Neuronal stem cell (in vitro differentiated cells): Measurements from ENCODE around the gene SYT9.

Experiments
- DNase-seq: peaks from one replicate; pipeline ENCODE4 v3.0.0-alpha.2; 2013; ENCODE audit warnings: low spot score
- H2AFZ ChIP-seq: one replicate; pipeline ENCODE4 v1.6.1; 2013; ENCODE audit warnings: mild to moderate bottlenecking, low read length, inconsistent platforms
- H2AK5ac ChIP-seq: 2 replicates; pipeline ENCODE4 v1.6.1; 2013; ENCODE audit warnings: low read depth, mild to moderate bottlenecking, inconsistent platforms, low read length, moderate library complexity, mixed read lengths
- H2BK120ac ChIP-seq: 2 replicates; pipeline ENCODE4 v1.6.1; 2013; ENCODE audit warnings: low read depth, mild to moderate bottlenecking, inconsistent platforms, low read length, moderate library complexity, mixed read lengths
- H2BK12ac ChIP-seq: one replicate; pipeline ENCODE4 v1.6.1; 2013; ENCODE audit warnings: low read length, inconsistent platforms
- H2BK15ac ChIP-seq: 2 replicates; pipeline ENCODE4 v1.6.1; 2013; ENCODE audit warnings: mild to moderate bottlenecking, low read length, inconsistent platforms, mixed read lengths
- H2BK5ac ChIP-seq: one replicate; pipeline ENCODE4 v1.6.1; 2013; ENCODE audit warnings: inconsistent platforms, mild to moderate bottlenecking, low read length, moderate library complexity
- H3K14ac ChIP-seq: one replicate; pipeline ENCODE4 v1.6.1; 2013; ENCODE audit warnings: low read length, inconsistent platforms
- H3K18ac ChIP-seq: 2 replicates; pipeline ENCODE4 v1.6.1; 2013; ENCODE audit warnings: low read length, inconsistent platforms
- H3K23ac ChIP-seq: 2 replicates; pipeline ENCODE4 v1.6.1; 2013; ENCODE audit warnings: low read depth, mild to moderate bottlenecking, mixed read lengths, low read length, inconsistent platforms; ENCODE audit not compliant: poor library complexity
- H3K27ac ChIP-seq: replicated peaks from 3 replicates; pipeline ENCODE4 v1.5.1; 2013; ENCODE audit warnings: low read length, inconsistent platforms
- H3K27me3 ChIP-seq, 3 experiments: 2 replicates each; pipeline ENCODE4 v1.6.1; 2013; ENCODE audit warnings: low read length in 3 of 3, mild to moderate bottlenecking in 2 of 3, inconsistent platforms in 1 of 3, low read depth in 1 of 3, mixed read lengths in 1 of 3, moderate library complexity in 1 of 3; ENCODE audit not compliant: control insufficient read depth in 3 of 3, insufficient read depth in 3 of 3
- H3K36me3 ChIP-seq, 2 donors: replicated peaks in 1 of 2; 2 replicates each; pipeline ENCODE4 v1.6.1; 2013; ENCODE audit warnings: low read length in 2 of 2; ENCODE audit not compliant: control insufficient read depth in 2 of 2, insufficient read depth in 2 of 2
- H3K4ac ChIP-seq: 2 replicates; pipeline ENCODE4 v1.6.1; 2013; ENCODE audit warnings: inconsistent platforms, mild to moderate bottlenecking, low read length, moderate library complexity
- H3K4me1 ChIP-seq, 2 donors: 1 replicate in 1 of 2; 2 replicates in 1 of 2; pipeline ENCODE4 v1.6.1; 2013; ENCODE audit warnings: low read length in 2 of 2, low read depth in 1 of 2; ENCODE audit not compliant: control insufficient read depth in 2 of 2, insufficient read depth in 1 of 2
- H3K4me2 ChIP-seq: one replicate; pipeline ENCODE4 v1.6.1; 2013; ENCODE audit warnings: mild to moderate bottlenecking, low read length, inconsistent platforms; ENCODE audit not compliant: insufficient read depth, poor library complexity, severe bottlenecking
- H3K4me3 ChIP-seq, 2 donors: 2 replicates each; pipeline ENCODE4 v1.5.1; 2013; ENCODE audit warnings: low read length in 2 of 2, mild to moderate bottlenecking in 2 of 2, inconsistent platforms in 1 of 2, moderate library complexity in 1 of 2
- H3K79me1 ChIP-seq: one replicate; pipeline ENCODE4 v1.6.1; 2013; ENCODE audit warnings: low read depth, mild to moderate bottlenecking, inconsistent platforms, low read length, moderate library complexity
- H3K9ac ChIP-seq: one replicate; pipeline ENCODE4 v1.6.1; 2013; ENCODE audit warnings: mild to moderate bottlenecking, low read depth, low read length, inconsistent platforms; ENCODE audit not compliant: poor library complexity
- H3K9me3 ChIP-seq, 2 donors: replicated peaks in 1 of 2; 2 replicates each; pipeline versions ENCODE3 to v1.6.1; 2013; ENCODE audit warnings: low read length in 2 of 2, mild to moderate bottlenecking in 2 of 2, inconsistent platforms in 1 of 2, low read depth in 1 of 2, mixed read lengths in 1 of 2, moderate library complexity in 1 of 2; ENCODE audit not compliant: control insufficient read depth in 2 of 2, insufficient read depth in 1 of 2
- H4K8ac ChIP-seq: one replicate; pipeline ENCODE4 v1.6.1; 2013; ENCODE audit warnings: low read depth, mild to moderate bottlenecking, inconsistent platforms, low read length, moderate library complexity
- H4K91ac ChIP-seq: one replicate; pipeline ENCODE4 v1.6.1; 2013; ENCODE audit warnings: low read length, low read depth, mild to moderate bottlenecking, inconsistent platforms; ENCODE audit not compliant: poor library complexity
- WGBS, 2 donors: extraction: QIAGEN DNeasy Blood & Tissue Kit; methylation state at CpG; one replicate each; pipeline ENCODE4 v1.1.7; 2013; ENCODE audit warnings: missing lambda C conversion rate in 2 of 2, mixed read lengths in 1 of 2; ENCODE audit not compliant: insufficient read length in 2 of 2, insufficient replicate concordance in 1 of 2; ENCODE audit errors: extremely low coverage in 2 of 2; 5-methylcytosine and 5-hydroxymethylcytosine counted together

SYT9 gene

DNA sequence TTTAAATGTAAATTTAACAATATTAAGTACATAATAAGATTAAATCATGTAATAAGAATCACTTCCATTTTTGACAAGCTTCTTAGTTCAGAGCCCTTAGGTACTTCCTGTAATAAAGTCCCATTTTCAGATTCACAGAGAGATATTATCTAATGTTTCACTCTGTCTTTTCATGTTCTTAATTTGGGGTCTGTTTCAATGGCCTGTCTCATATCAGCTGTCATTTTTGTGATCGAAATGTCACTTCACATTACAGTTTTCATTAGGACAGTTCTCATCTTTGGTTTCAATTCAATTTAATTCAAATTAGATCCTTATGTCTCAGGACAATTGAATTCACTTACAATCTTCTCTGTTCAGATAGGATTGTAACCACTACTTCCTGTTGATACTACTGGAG lies 211.0 kb downstream of the SYT9 start:
- H2AFZ ChIP-seq: no peak overlapping the region
- H3K18ac ChIP-seq: no peak overlapping the region
- no peak overlapping the region for H4K8ac ChIP-seq
- H3K23ac ChIP-seq: no peak overlapping the region
- H3K79me1 ChIP-seq: no peaks in the 10 kb centered on the region
- no peak overlapping the region for H3K4me2 ChIP-seq
- no peak overlapping the region for H3K4me3 ChIP-seq
- H3K4me1 ChIP-seq: no peaks in the 10 kb centered on the region
- no peak for DNase-seq
- H3K9me3 ChIP-seq: no peaks in the 10 kb centered on the region
- no CpG with 5 or more reads among the region's 1 CpG for WGBS, 2 donors
- no peak overlapping the region for H2BK120ac ChIP-seq
- H3K4ac ChIP-seq: no peak overlapping the region
- no peak overlapping the region for H3K27ac ChIP-seq
- H3K14ac ChIP-seq: no peak overlapping the region
- H3K27me3 ChIP-seq: no peaks in the 10 kb centered on the region
- no peak overlapping the region for H3K9ac ChIP-seq
- peaks cover 0 to 2% of the 10 kb centered on the region in 2 donors for H3K36me3 ChIP-seq
- H2BK12ac ChIP-seq: no peak overlapping the region
- no peak overlapping the region for H2BK15ac ChIP-seq
- no peak overlapping the region for H2AK5ac ChIP-seq
- H4K91ac ChIP-seq: no peak overlapping the region
- no peak overlapping the region for H2BK5ac ChIP-seq

- no CpG with 5 or more reads among the region's 2 CpGs for whole genome bisulfite sequencing, 2 donors
- no peak overlapping the region for H2BK5ac ChIP-seq
- no peak for DNase-seq
These were observed 215.9 kb downstream of the SYT9 start for GRCh38 chr11:7467652-7468051.

DNA sequence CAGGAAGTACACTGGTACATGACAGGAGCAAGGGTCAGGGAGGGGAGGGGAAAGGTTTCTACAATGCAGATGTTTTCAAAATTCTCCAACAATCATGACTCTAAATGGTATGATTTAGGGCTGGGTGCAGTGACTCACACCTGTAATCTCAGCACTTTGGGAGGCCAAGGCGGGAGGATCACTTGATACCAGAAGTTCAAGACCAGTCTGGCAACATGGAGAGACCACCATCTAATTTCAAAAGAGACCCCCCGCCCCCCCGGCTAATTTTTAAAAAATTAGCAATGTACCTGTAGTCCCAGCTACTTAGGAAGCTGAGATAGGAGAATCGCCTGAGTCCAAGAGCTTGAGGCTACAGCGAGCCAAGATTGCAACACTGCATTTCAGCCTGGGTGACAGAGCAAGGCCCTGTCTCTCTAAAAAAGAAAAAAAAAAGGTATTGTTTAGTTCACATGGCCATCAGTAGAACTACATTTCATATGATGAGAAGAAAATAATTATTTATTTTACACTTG lies 217.7 kb downstream of the SYT9 start:
- no peak overlapping the region for H4K91ac ChIP-seq
- no peaks in the 10 kb centered on the region for H3K36me3 ChIP-seq
- no peak overlapping the region for H3K23ac ChIP-seq
- no peak overlapping the region for H3K4me3 ChIP-seq
- H4K8ac ChIP-seq: no peak overlapping the region
- H3K27me3 ChIP-seq: no peaks in the 10 kb centered on the region
- H2AFZ ChIP-seq: no peak overlapping the region
- no peak overlapping the region for H3K18ac ChIP-seq
- H2BK15ac ChIP-seq: no peak overlapping the region
- H3K27ac ChIP-seq: no peak overlapping the region
- H2BK5ac ChIP-seq: no peak overlapping the region
- H3K79me1 ChIP-seq: no peaks in the 10 kb centered on the region
- no peak overlapping the region for H3K4me2 ChIP-seq
- H3K4ac ChIP-seq: no peak overlapping the region
- peaks cover 0 to 2% of the 10 kb centered on the region in 2 donors for H3K4me1 ChIP-seq
- H3K9me3 ChIP-seq: no peaks in the 10 kb centered on the region
- WGBS, 2 donors: no CpG with 5 or more reads among the region's 5 CpGs
- no peak for DNase-seq
- no peak overlapping the region for H3K9ac ChIP-seq
- no peak overlapping the region for H2BK12ac ChIP-seq
- H2BK120ac ChIP-seq: no peak overlapping the region
- H2AK5ac ChIP-seq: no peak overlapping the region
- peak overlapping the region; percentile 10 for H3K14ac ChIP-seq

More at GRCh38 chr11:7467652-7468051, 215.9 kb downstream of the SYT9 start:
- H3K27ac ChIP-seq: no peak overlapping the region
- no peak overlapping the region for H3K4me3 ChIP-seq
- no peak overlapping the region for H3K4ac ChIP-seq
- no peak overlapping the region for H4K8ac ChIP-seq
- no peak overlapping the region for H2AK5ac ChIP-seq
- H3K9me3 ChIP-seq: no peaks in the 10 kb centered on the region
- peaks cover 0 to 2% of the 10 kb centered on the region in 2 donors for H3K4me1 ChIP-seq
- H3K27me3 ChIP-seq: no peaks in the 10 kb centered on the region
- peaks cover 0 to 2% of the 10 kb centered on the region in 2 donors for H3K36me3 ChIP-seq
- H3K79me1 ChIP-seq: no peaks in the 10 kb centered on the region
- no peak overlapping the region for H3K18ac ChIP-seq
- H2BK12ac ChIP-seq: no peak overlapping the region
- no peak overlapping the region for H2AFZ ChIP-seq
- H2BK15ac ChIP-seq: no peak overlapping the region
- H3K14ac ChIP-seq: no peak overlapping the region
- H3K4me2 ChIP-seq: no peak overlapping the region
- H3K23ac ChIP-seq: no peak overlapping the region
- H4K91ac ChIP-seq: no peak overlapping the region
- H2BK120ac ChIP-seq: no peak overlapping the region
- no peak overlapping the region for H3K9ac ChIP-seq

DNA sequence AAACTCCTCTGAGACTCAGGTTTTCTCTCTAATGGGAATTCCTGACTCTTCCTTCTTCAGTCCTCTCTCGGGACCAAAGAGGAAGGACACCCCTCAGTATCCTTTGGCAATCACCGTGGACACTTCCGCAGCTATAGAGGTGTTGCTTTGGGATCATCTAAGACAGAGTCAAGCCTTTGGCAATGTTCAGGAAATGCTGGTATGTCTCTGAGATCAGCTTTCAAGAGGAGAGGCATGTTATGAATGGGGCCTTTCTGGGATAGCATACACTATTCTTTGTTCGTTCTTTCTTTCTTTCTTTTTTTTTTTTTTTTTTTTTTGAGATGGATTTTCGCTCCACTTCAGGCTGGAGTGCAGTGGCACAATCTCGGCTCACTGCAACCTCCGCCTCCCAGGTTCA lies 219.4 kb downstream of the SYT9 start:
- H3K4ac ChIP-seq: no peak overlapping the region

More for the DNA sequence above, 219.4 kb downstream of the SYT9 start:
- Histone ChIP-seq H3K27me3 (no peaks in the 10 kb centered on the region), H3K27ac (no peak overlapping the region), H2BK120ac (no peak overlapping the region), H4K91ac (no peak overlapping the region), H3K9me3 (no peaks in the 10 kb centered on the region), H3K36me3 (no peaks in the 10 kb centered on the region), H3K14ac (no peak overlapping the region), H3K4me1 (peaks cover 0 to 2% of the 10 kb centered on the region in 2 donors), H2BK5ac (no peak overlapping the region), H4K8ac (no peak overlapping the region), H3K18ac (no peak overlapping the region), H3K23ac (no peak overlapping the region), H3K79me1 (no peaks in the 10 kb centered on the region), H3K9ac (no peak overlapping the region), H2BK12ac (no peak overlapping the region), H2BK15ac (no peak overlapping the region), H3K4me2 (no peak overlapping the region), H2AK5ac (no peak overlapping the region), H2AFZ (no peak overlapping the region), H3K4me3 (no peak overlapping the region)
- DNase-seq: no peak
- WGBS, 2 donors: no CpG with 5 or more reads among the region's 7 CpGs
